GM19351 (cell line): Measurements from ENCODE around the gene ICAM2.
A peak's percentile ranks its signal among the peaks of the same experiment; 100 is the strongest.
"Not testable (repeated sequence)": the region's sequence is repeated elsewhere in the genome, so short reads cannot be mapped to it uniquely, and the experiment has no call there.

ENCODE experiments used
- ATAC-seq: cut with Tn5 transposase; IDR thresholded peaks from one replicate; pipeline ENCODE4 v1.9.1; 2021; ENCODE audit warnings: mild to moderate bottlenecking, moderate library complexity; ENCODE audit not compliant: unreplicated experiment

The ICAM2 gene

GRCh38 chr17:63998050-63998720 is 22.2 kb downstream of the ICAM2 start, which contains the start of gene PRR29:
Gene PRR29, plus strand, starts transcription at chr17:63998351. Its CDS starts 14 bp downstream, at chr17:63998365.
- ATAC-seq, result peak; percentile 59

- ATAC-seq, result no peak
These were observed 22.9 kb downstream of the ICAM2 start for GRCh38 chr17:63997341-63998048.

- ATAC-seq, result no peak
These were observed 23.8 kb downstream of the ICAM2 start for GRCh38 chr17:63996430-63997182.

- no peak for ATAC-seq
These were observed 24.8 kb downstream of the ICAM2 start for GRCh38 chr17:63995626-63996025.

- ATAC-seq, result no peak
These were observed 27.0 kb downstream of the ICAM2 start for GRCh38 chr17:63993368-63993985.

- no peak for ATAC-seq
These were observed 28.8 kb downstream of the ICAM2 start for GRCh38 chr17:63991611-63992010.

GRCh38 chr17:63989622-63990345 is 30.6 kb downstream of the ICAM2 start:
- ATAC-seq, result no peak

GRCh38 chr17:63988741-63989621 is 31.5 kb downstream of the ICAM2 start:
- no peak for ATAC-seq

GRCh38 chr17:63988127-63988478 is 32.3 kb downstream of the ICAM2 start:
- ATAC-seq, result no peak

GRCh38 chr17:63987221-63988126 is 33.0 kb downstream of the ICAM2 start:
- no peak for ATAC-seq

- no peak for ATAC-seq
These were observed 33.6 kb downstream of the ICAM2 start for GRCh38 chr17:63986821-63987220.

- ATAC-seq, result no peak
These were observed 34.9 kb downstream of the ICAM2 start for GRCh38 chr17:63985387-63986140.

- ATAC-seq, result no peak
These were observed 35.6 kb downstream of the ICAM2 start for GRCh38 chr17:63984651-63985386.

- no peak for ATAC-seq
These were observed 36.2 kb downstream of the ICAM2 start for GRCh38 chr17:63984236-63984635.

GRCh38 chr17:63983320-63983719 is 37.1 kb downstream of the ICAM2 start:
- ATAC-seq, result no peak

- not testable (repeated sequence) for ATAC-seq
These were observed 37.8 kb downstream of the ICAM2 start for GRCh38 chr17:63982641-63983040.
